Heart left ventricle (tissue), 16 donors: ENCODE data around the gene CFAP221. TPM values are rescaled to one million over a fixed set of nuclear protein-coding genes. Genes with fewer than 3 reads are reported as not detected.
A peak's percentile ranks its signal among the peaks of the same experiment; 100 is the strongest.

Source experiments
- ATAC-seq, 4 donors: fragments of 200-7000 bp; cut with Tn5 transposase; one replicate each; pipeline ENCODE4 v1.9.1; 2020 to 2022; ENCODE audit warnings: moderate library complexity in 4 of 4, mild to moderate bottlenecking in 3 of 4, moderate number of reproducible peaks in 1 of 4
- DNase-seq, 5 donors: peaks; one replicate each; pipeline ENCODE4 v3.0.0-alpha.2; 2020
- H3K27ac ChIP-seq, 12 donors: fragments of 200-600 bp; sonication (generic) in 4 of 12; one replicate each; pipeline versions ENCODE4 v1.5.0 to v1.8.0; 2016 to 2022; ENCODE audit warnings: mild to moderate bottlenecking in 2 of 12
- H3K27me3 ChIP-seq, 9 donors: fragments of 200-600 bp; sonication (generic) in 2 of 9; one replicate each; pipeline versions ENCODE4 v1.5.1 to v1.8.0; 2016 to 2022; ENCODE audit warnings: mild to moderate bottlenecking in 3 of 9
- H3K36me3 ChIP-seq, 9 donors: fragments of 200-600 bp; sonication (generic) in 2 of 9; one replicate each; pipeline versions ENCODE4 v1.5.0 to v1.8.0; 2018 to 2022; ENCODE audit warnings: mild to moderate bottlenecking in 2 of 9
- H3K4me1 ChIP-seq, 12 donors: fragments of 200-600 bp; sonication (generic) in 4 of 12; one replicate each; pipeline versions ENCODE4 v1.5.0 to v1.8.0; 2016 to 2022; ENCODE audit warnings: mild to moderate bottlenecking in 3 of 12
- H3K4me3 ChIP-seq, 12 donors: fragments of 200-600 bp; sonication (generic) in 4 of 12; one replicate each; pipeline versions ENCODE4 v1.5.0 to v1.8.0; 2017 to 2022; ENCODE audit warnings: mild to moderate bottlenecking in 9 of 12, moderate library complexity in 4 of 12
- H3K9me3 ChIP-seq, 12 donors: fragments of 200-600 bp; sonication (generic) in 4 of 12; one replicate each; pipeline versions ENCODE4 v1.5.0 to v1.8.0; 2016 to 2022; ENCODE audit warnings: mild to moderate bottlenecking in 1 of 12
- CTCF ChIP-seq, 12 donors: fragments of 200-600 bp; sonication (generic) in 4 of 12; IDR thresholded peaks; one replicate each; pipeline versions ENCODE4 v1.5.0 to v1.8.0; 2018 to 2022; ENCODE audit warnings: antibody characterized with exemption in 12 of 12, mild to moderate bottlenecking in 5 of 12
- POLR2A ChIP-seq, 2 donors: fragments of 450-650 bp; IDR thresholded peaks; one replicate each; pipeline ENCODE4 v1.6.1; 2017; ENCODE audit warnings: antibody characterized with exemption in 2 of 2, mild to moderate bottlenecking in 2 of 2, moderate library complexity in 2 of 2
- WGBS, 4 donors: extraction: QIAGEN DNeasy Blood & Tissue Kit in 2 of 4; methylation state at CpG; one replicate each; pipeline versions ENCODE4 v1.1.5 to v1.1.7; 2013 to 2018; 5-methylcytosine and 5-hydroxymethylcytosine counted together
- intact Hi-C, 10 donors: fragments of 100-400 bp; cut with DNase I; formaldehyde crosslinking; loops; one replicate each; pipeline versions ENCODE4 v1.11.1 to v1.14.2; 2022
- polyA plus RNA-seq, 2 donors: library from polyadenylated mRNA; stranded (reverse); fragments of 200-250 nt; gene quantifications; one replicate each; pipeline ENCODE4 v1.2.3, GENCODE V29; 2013
- total RNA-seq, 9 donors: library from RNA; depleted of rRNA in 2 of 9; stranded (reverse); fragments of >200 nt in 2 of 9; fragmentation: NEBNext Ultra II Directional in 3 of 9; extraction: Animal tissue kit (Norgen Biotek cat#: 25700) in 3 of 9; gene quantifications; one replicate each; pipeline versions ENCODE4 v1.1.0 to v1.2.4, GENCODE V29; 2016 to 2023
- donor health status: ischemic (EF 13 %, LVEDD 7.1; RV severe dilation, severe dysfunction).
- donor health status: healthy with polysubstance abuse.
- donor health status: DM: no; HTN: yes; CAD: no.
- donor health status: DM: no; HTN: no; CAD: no.
- donor health status: ischemic (EF 25% LVEDD 6.9; RV normal size, moderate dysfunction).
- donor health status: ischemic (EF 25% LVEDD 5.7; RV mildly dilated, moderate dysfunction).
- donor health status: healthy.
- donor health status: DM: yes; HTN: yes; CAD: no.
- donor health status: ischemic (EF 35%, LVEDD 5.7; RV mildly dilated, moderate dysfunction).
- donor health status: nonischemic (EF 11% LVEDD 7.7; RV severe dilation, severe dysfunction).
- donor health status: DM: yes; HTN: yes; CAD: no.
- donor health status: PGD.
- donor health status: ischemic (EF 29% LVEDD 5.4; RV normal size, mild dysfunction).
- donor health status: nonischemic (EF 23%, LVEDD 6.1; RV moderate dilation, normal function).

Gene CFAP221
- total and polyA plus RNA-seq, 11 donors: 0.08 to 2.2 (median 1.4) TPM; not detected in 1

GRCh38 chr2:119541476-119541875 is 2.8 kb upstream of the CFAP221 start:
- DNase-seq (no peak), ATAC-seq (no peak)
- H3K4me3 ChIP-seq: no peak overlapping the region
- no peak for TF ChIP-seq CTCF (IDR thresholded peaks at IDR 0.05)
- no peak for TF ChIP-seq POLR2A (IDR thresholded peaks at IDR 0.05)
- WGBS, 4 donors: 36 to 56% (median 46%) methylated on average over 2 of the region's 2 CpGs
- H3K27ac ChIP-seq: no peak overlapping the region
- H3K4me1 ChIP-seq: peaks cover 0 to 7% (median 3%) of the 10 kb centered on the region in 12 donors
- intact Hi-C loops: no loop called here
- H3K27me3 ChIP-seq: peaks cover 0 to 41% (median 4%) of the 10 kb centered on the region in 9 donors
- no peaks in the 10 kb centered on the region for H3K36me3 ChIP-seq
- H3K9me3 ChIP-seq: no peaks in the 10 kb centered on the region

GRCh38 chr2:119544939-119545475 is 758 bp downstream of the CFAP221 start:
- no peak for DNase-seq
- 57 to 68% (median 62%) methylated on average over 11 of the region's 11 CpGs for WGBS, 4 donors
- Histone ChIP-seq H3K27ac (no peak overlapping the region), H3K9me3 (no peaks in the 10 kb centered on the region), H3K4me3 (peak overlapping the region; percentile 41 to 86 (median 64)), H3K27me3 (peaks cover 0 to 41% (median 4%) of the 10 kb centered on the region in 9 donors), H3K4me1 (peaks cover 0 to 7% (median 3%) of the 10 kb centered on the region in 12 donors), H3K36me3 (no peaks in the 10 kb centered on the region)
- TF ChIP-seq POLR2A (IDR thresholded peaks at IDR 0.05) (no peak), CTCF (IDR thresholded peaks at IDR 0.05) (no peak)
- intact Hi-C loops: no loop called here
- no peak for ATAC-seq

GRCh38 chr2:119545754-119546446 is 1.7 kb downstream of the CFAP221 start:
- Histone ChIP-seq H3K27me3 (peaks cover 0 to 41% (median 4%) of the 10 kb centered on the region in 9 donors), H3K9me3 (no peaks in the 10 kb centered on the region), H3K4me1 (peaks cover 0 to 7% (median 3%) of the 10 kb centered on the region in 12 donors), H3K36me3 (no peaks in the 10 kb centered on the region), H3K4me3 (no peak overlapping the region), H3K27ac (no peak overlapping the region)
- TF ChIP-seq POLR2A (IDR thresholded peaks at IDR 0.05): no peak
- no peak for TF ChIP-seq CTCF (IDR thresholded peaks at IDR 0.05)
- 79 to 83% (median 82%) methylated on average over 6 of the region's 6 CpGs for WGBS, 4 donors
- intact Hi-C loops: no loop called here
- ATAC-seq (no peak), DNase-seq (no peak)

- Histone ChIP-seq H3K27ac (no peak overlapping the region), H3K4me1 (peaks cover 0 to 7% (median 3%) of the 10 kb centered on the region in 12 donors), H3K9me3 (no peaks in the 10 kb centered on the region), H3K4me3 (no peak overlapping the region), H3K27me3 (peaks cover 0 to 37% (median 3%) of the 10 kb centered on the region in 9 donors), H3K36me3 (no peaks in the 10 kb centered on the region)
- intact Hi-C loops: no loop called here
- whole genome bisulfite sequencing, 4 donors: 72 to 81% (median 76%) methylated on average over 1 of the region's 1 CpG
- DNase-seq (no peak), ATAC-seq (no peak)
- TF ChIP-seq CTCF (IDR thresholded peaks at IDR 0.05) (no peak), POLR2A (IDR thresholded peaks at IDR 0.05) (no peak)
Observed at GRCh38 chr2:119546447-119546767, 2.2 kb downstream of the CFAP221 start.
